ENCODE results near the gene CAPS2. TPM values are rescaled to one million over a fixed set of nuclear protein-coding genes. Genes with fewer than 3 reads are reported as not detected.

Gene CAPS2
- total and polyA plus RNA-seq, 2 donors (not counting 3 experiments of a cell fraction or from before 2014, with no cell fraction given), result 0.61 to 1.7 TPM

DNA sequence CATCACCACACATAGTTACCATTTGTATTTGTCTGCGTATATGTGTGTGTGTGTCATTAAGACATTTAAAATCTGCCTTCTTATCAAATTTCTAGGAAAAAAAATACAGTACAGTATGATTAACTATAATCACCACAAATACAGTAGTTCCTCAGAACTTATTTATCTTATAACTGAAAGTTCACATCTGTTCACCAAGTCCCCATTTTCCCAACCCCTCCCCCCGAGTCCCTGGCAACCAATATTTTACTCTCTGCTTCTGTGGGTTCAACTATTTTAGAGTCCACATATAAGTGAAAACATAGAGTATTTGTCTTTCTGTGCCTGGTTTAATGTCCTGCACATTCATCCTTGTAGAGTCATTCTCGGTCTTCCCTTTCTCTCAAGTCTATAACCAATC lies 12.3 kb downstream of the CAPS2 start:
- intact Hi-C loops (cut with micrococcal nuclease), result no loop called here
- no peak overlapping the region for H3K9ac ChIP-seq (replicated peaks; ENCODE audit: extremely low read depth, insufficient read depth, low read length)
- H3K36me3 ChIP-seq (ENCODE audit: control insufficient read depth in 2 of 2, extremely low read depth in 1 of 2, insufficient read depth in 2 of 2, low read length in 2 of 2), result no peaks in the 10 kb centered on the region
- H3K27me3 ChIP-seq (ENCODE audit: control insufficient read depth in 2 of 2, insufficient read depth in 2 of 2, low read length in 2 of 2), result no peaks in the 10 kb centered on the region
- no peak overlapping the region for H3K4me3 ChIP-seq (replicated peaks in 1 of 3; ENCODE audit: insufficient read depth in 1 of 3, low read depth in 1 of 3, low read length in 3 of 3)
- ChIA-PET CTCF (no interaction called here), POLR2A (no interaction called here)
- FAIRE-seq (no peak), DNase-seq (ENCODE audit: low read depth, low spot score) (no peak)
- H3K9me3 ChIP-seq (replicated peaks; ENCODE audit: control insufficient read depth, insufficient read depth, low read length), result no peaks in the 10 kb centered on the region
- no peak overlapping the region for H2AFZ ChIP-seq (ENCODE audit: low read depth, low read length)
- H3K4me2 ChIP-seq (ENCODE audit: insufficient read depth, low read length), result no peak overlapping the region
- H3K4me1 ChIP-seq (ENCODE audit: control insufficient read depth, extremely low read depth, insufficient read depth, low read length), result no peaks in the 10 kb centered on the region
- dilution Hi-C loops (cut with MboI; ENCODE audit: extremely low pct_ligation_motif_present, low sequenced_read_pairs), result no loop called here
- no peaks in the 10 kb centered on the region for H3K9me1 ChIP-seq (replicated peaks; ENCODE audit: control insufficient read depth, extremely low read depth, insufficient read depth, low read length)
- no peak overlapping the region for H3K27ac ChIP-seq (ENCODE audit: insufficient read depth, low read depth, low read length)
- H4K20me1 ChIP-seq (replicated peaks; ENCODE audit: control insufficient read depth, extremely low read depth, insufficient read depth, low read length), result no peaks in the 10 kb centered on the region
- TF ChIP-seq JUN (IDR thresholded peaks at IDR 0.05; ENCODE audit: borderline replicate concordance, insufficient read depth, insufficient read length, low read depth), result no peak
- no peaks in the 10 kb centered on the region for H3K79me2 ChIP-seq (ENCODE audit: control insufficient read depth, insufficient read depth, low read length)
- BruUV-seq (replicated peaks), result no TSS peak

DNA sequence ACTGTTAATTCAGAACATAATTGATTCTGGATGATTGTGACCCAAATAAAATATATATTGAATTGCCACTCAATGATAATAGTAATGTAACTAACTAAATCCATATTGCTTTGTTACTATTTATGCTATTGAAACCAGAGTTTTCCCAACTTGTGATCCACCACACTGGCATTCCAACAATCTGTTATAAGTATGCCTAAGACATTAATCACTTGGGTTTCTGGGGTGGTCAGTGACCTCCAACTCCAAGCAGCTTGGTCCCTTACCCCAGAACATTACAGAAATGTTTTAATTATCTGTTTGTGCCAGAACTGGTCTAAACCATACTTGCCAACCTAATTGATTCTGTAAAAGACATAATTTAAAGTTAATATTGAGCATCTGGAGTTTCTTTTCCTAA lies 14.6 kb downstream of the CAPS2 start:
- Histone ChIP-seq H3K9ac (replicated peaks; ENCODE audit: extremely low read depth, insufficient read depth, low read length) (no peak overlapping the region), H3K4me2 (ENCODE audit: insufficient read depth, low read length) (no peak overlapping the region), H3K9me3 (replicated peaks; ENCODE audit: control insufficient read depth, insufficient read depth, low read length) (no peaks in the 10 kb centered on the region), H3K4me1 (ENCODE audit: control insufficient read depth, extremely low read depth, insufficient read depth, low read length) (no peaks in the 10 kb centered on the region), H4K20me1 (replicated peaks; ENCODE audit: control insufficient read depth, extremely low read depth, insufficient read depth, low read length) (no peaks in the 10 kb centered on the region), H3K36me3 (ENCODE audit: control insufficient read depth in 2 of 2, extremely low read depth in 1 of 2, insufficient read depth in 2 of 2, low read length in 2 of 2) (no peaks in the 10 kb centered on the region), H3K9me1 (replicated peaks; ENCODE audit: control insufficient read depth, extremely low read depth, insufficient read depth, low read length) (no peaks in the 10 kb centered on the region), H3K79me2 (ENCODE audit: control insufficient read depth, insufficient read depth, low read length) (no peaks in the 10 kb centered on the region), H3K27ac (ENCODE audit: insufficient read depth, low read depth, low read length) (no peak overlapping the region), H3K27me3 (ENCODE audit: control insufficient read depth in 2 of 2, insufficient read depth in 2 of 2, low read length in 2 of 2) (no peaks in the 10 kb centered on the region), H2AFZ (ENCODE audit: low read depth, low read length) (no peak overlapping the region), H3K4me3 (replicated peaks in 1 of 3; ENCODE audit: insufficient read depth in 1 of 3, low read depth in 1 of 3, low read length in 3 of 3) (no peak overlapping the region)
- intact Hi-C loops (cut with micrococcal nuclease), result no loop called here
- ChIA-PET POLR2A (no interaction called here), CTCF (interaction anchor here (1.3 kb wide), 1 partner anchor 24 kb away, joined by 3 read pairs; no protein-coding TSS in a partner anchor)
- BruUV-seq (replicated peaks), result no TSS peak
- no peak for TF ChIP-seq EZH2 (IDR thresholded peaks at IDR 0.05; ENCODE audit: borderline replicate concordance, low read depth, low read length, severe bottlenecking)
- dilution Hi-C loops (cut with MboI; ENCODE audit: extremely low pct_ligation_motif_present, low sequenced_read_pairs), result no loop called here
- DNase-seq (ENCODE audit: low read depth, low spot score) (no peak), FAIRE-seq (no peak)
